Lung (tissue), 12 donors: Measurements from ENCODE around the gene PAPPA2. TPM values are rescaled to one million over a fixed set of nuclear protein-coding genes. Genes with fewer than 3 reads are reported as not detected.

Experiments
- ATAC-seq: fragments of 200-7000 bp; cut with Tn5 transposase; one replicate; pipeline ENCODE4 v1.9.1; 2020; ENCODE audit warnings: moderate number of reproducible peaks; ENCODE audit not compliant: insufficient read depth, low FRiP score
- DNase-seq, 3 donors: peaks; one replicate each; pipeline ENCODE4 v3.0.0-alpha.2; 2013 to 2017
- H3K27ac ChIP-seq, 2 donors: one replicate each; pipeline ENCODE4 v1.5.1; 2013; ENCODE audit warnings: mild to moderate bottlenecking in 2 of 2, moderate library complexity in 2 of 2, control low read depth in 1 of 2, inconsistent platforms in 1 of 2, low read depth in 1 of 2, low read length in 1 of 2
- H3K27me3 ChIP-seq, 3 donors: one replicate each; pipeline ENCODE4 v1.5.1; 2013; ENCODE audit warnings: low read length in 2 of 3; ENCODE audit not compliant: control insufficient read depth in 3 of 3, insufficient read depth in 3 of 3
- H3K36me3 ChIP-seq, 4 donors: one replicate each; pipeline ENCODE4 v1.5.1; 2013; ENCODE audit warnings: low read length in 4 of 4, mild to moderate bottlenecking in 1 of 4, moderate library complexity in 1 of 4; ENCODE audit not compliant: control insufficient read depth in 4 of 4, insufficient read depth in 4 of 4
- H3K4me1 ChIP-seq, 5 donors: one replicate each; pipeline ENCODE4 v1.5.1; 2013; ENCODE audit warnings: low read length in 5 of 5, mild to moderate bottlenecking in 2 of 5, moderate library complexity in 1 of 5; ENCODE audit not compliant: control insufficient read depth in 5 of 5, insufficient read depth in 5 of 5
- H3K4me3 ChIP-seq: one replicate; pipeline ENCODE4 v1.5.1; 2013; ENCODE audit warnings: mild to moderate bottlenecking, control low read depth, moderate library complexity
- H3K9ac ChIP-seq, 2 donors: one replicate each; pipeline ENCODE4 v1.5.1; 2013; ENCODE audit warnings: low read length in 2 of 2, control low read depth in 1 of 2; ENCODE audit not compliant: insufficient read depth in 1 of 2
- H3K9me3 ChIP-seq, 4 donors: one replicate each; pipeline ENCODE4 v1.5.1; 2013; ENCODE audit warnings: low read length in 3 of 4, mild to moderate bottlenecking in 1 of 4, moderate library complexity in 1 of 4; ENCODE audit not compliant: control insufficient read depth in 4 of 4, insufficient read depth in 3 of 4
- WGBS, 2 donors: extraction: QIAGEN DNeasy Blood & Tissue Kit; methylation state at CpG; one replicate each; pipeline ENCODE4 v1.1.7; 2013; 5-methylcytosine and 5-hydroxymethylcytosine counted together
- polyA plus RNA-seq, 2 donors: library from polyadenylated mRNA; stranded (reverse); fragments of 200-250 nt; gene quantifications; one replicate each; pipeline ENCODE4 v1.2.1, GENCODE V29; 2013
- total RNA-seq, 2 donors: library from RNA; depleted of rRNA in 1 of 2; stranded (reverse); fragments of >200 nt in 1 of 2; gene quantifications; one replicate each; pipeline ENCODE4 v1.2.1, GENCODE V29; 2014 to 2021
- TF ChIP-seq, protein P1 (sequence below): IDR thresholded peaks from 2 replicates; pipeline ENCODE4 v1.5.1; 2012; ENCODE audit warnings: mild to moderate bottlenecking; ENCODE audit errors: control extremely low read depth, extremely low read depth
- donor health status: control.
- donor health status: control.
- donor health status: Bipolar disorder and iron deficiency.
- donor health status: healthy.
- donor health status: DM: yes; HTN: yes; CAD: no.

Gene PAPPA2
- total and polyA plus RNA-seq, 4 donors = 0.02 to 0.55 (median 0.32) TPM

DNA sequence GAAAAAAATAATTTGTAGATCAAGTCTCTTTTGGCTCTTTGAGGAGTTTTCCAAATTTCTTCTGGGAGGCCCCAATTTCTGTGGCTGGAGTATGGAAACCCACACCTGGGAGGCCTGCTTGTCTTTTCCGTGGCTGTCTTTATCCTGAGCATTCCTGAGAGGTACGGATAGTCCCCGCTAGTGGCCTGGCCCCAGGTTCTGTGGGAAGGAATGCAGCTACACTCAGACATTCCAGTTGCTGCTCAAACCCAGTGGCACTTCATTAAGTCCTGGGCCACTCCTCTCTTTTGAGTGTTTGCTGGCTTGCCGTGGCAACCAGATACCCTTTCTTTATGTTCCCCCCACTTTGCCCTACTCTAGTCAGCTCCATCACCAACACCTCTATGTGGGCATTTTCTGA is 391.1 kb downstream of the PAPPA2 start:
- peaks cover 0 to 2% (median 0%) of the 10 kb centered on the region in 4 donors for H3K9me3 ChIP-seq
- peaks cover 0 to 3% (median 0%) of the 10 kb centered on the region in 3 donors for H3K27me3 ChIP-seq
- no peak overlapping the region for H3K9ac ChIP-seq
- no peak for ATAC-seq
- H3K4me1 ChIP-seq = peaks cover 0 to 6% (median 3%) of the 10 kb centered on the region in 5 donors
- 64 to 72% methylated on average over 4 of the region's 4 CpGs for WGBS, 2 donors
- TF ChIP-seq, protein P1, sequence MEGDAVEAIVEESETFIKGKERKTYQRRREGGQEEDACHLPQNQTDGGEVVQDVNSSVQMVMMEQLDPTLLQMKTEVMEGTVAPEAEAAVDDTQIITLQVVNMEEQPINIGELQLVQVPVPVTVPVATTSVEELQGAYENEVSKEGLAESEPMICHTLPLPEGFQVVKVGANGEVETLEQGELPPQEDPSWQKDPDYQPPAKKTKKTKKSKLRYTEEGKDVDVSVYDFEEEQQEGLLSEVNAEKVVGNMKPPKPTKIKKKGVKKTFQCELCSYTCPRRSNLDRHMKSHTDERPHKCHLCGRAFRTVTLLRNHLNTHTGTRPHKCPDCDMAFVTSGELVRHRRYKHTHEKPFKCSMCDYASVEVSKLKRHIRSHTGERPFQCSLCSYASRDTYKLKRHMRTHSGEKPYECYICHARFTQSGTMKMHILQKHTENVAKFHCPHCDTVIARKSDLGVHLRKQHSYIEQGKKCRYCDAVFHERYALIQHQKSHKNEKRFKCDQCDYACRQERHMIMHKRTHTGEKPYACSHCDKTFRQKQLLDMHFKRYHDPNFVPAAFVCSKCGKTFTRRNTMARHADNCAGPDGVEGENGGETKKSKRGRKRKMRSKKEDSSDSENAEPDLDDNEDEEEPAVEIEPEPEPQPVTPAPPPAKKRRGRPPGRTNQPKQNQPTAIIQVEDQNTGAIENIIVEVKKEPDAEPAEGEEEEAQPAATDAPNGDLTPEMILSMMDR = no peak
- no peaks in the 10 kb centered on the region for H3K36me3 ChIP-seq
- H3K4me3 ChIP-seq = no peak overlapping the region
- peak; percentile 12 to 21 (median 19) for DNase-seq
- H3K27ac ChIP-seq = no peak overlapping the region

DNA sequence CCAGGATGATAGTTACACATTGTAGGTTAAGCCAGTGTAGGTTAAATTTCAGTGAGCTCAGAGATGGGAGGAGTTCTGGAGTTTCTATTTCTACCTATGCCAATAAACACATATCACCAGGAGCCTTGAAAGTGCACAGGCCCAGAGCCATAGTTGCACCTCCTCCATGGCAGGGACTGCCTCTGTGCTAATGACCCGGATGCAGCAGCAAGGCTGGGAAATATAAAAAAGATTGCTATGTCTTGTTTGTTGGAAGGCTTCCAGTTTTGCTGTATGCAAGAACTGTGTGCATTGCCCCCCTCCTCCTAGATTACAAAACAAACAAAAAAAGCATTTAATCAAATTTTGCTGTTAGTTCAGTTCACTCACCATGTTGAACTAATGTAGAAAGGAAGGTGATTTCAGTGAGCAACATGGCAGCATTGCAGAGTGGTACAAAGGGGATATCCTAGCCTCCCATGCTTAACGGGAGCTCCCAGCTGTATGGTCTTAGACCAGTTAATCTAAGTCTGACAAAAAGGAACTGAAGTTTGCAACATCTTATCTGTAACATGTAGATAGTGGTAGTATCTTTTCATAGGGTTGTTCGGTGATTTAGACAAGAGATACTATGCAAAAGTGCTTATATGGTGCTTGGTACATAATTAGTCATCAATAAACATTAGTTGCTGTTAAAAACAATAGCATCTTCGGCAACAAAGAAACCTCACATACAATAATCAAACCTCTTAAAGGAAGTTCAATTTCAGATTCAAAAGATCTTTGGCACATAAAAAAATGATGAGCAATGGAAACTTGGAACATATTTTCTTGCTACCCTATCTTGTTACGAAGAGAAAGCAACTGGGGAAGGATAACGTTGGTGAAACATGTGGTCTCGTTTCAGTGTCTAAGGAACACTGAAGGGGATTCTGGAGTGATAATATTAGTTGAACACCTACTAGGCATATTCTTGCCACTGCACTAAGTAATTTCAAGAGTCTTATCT is 392.1 kb downstream of the PAPPA2 start:
- peaks cover 0 to 2% (median 0%) of the 10 kb centered on the region in 4 donors for H3K9me3 ChIP-seq
- no peaks in the 10 kb centered on the region for H3K36me3 ChIP-seq
- H3K27me3 ChIP-seq = peaks cover 0 to 3% (median 0%) of the 10 kb centered on the region in 3 donors
- no peak overlapping the region for H3K27ac ChIP-seq
- ATAC-seq = no peak
- TF ChIP-seq, protein P1 = no peak
- no peak overlapping the region for H3K9ac ChIP-seq
- peaks cover 0 to 6% (median 3%) of the 10 kb centered on the region in 5 donors for H3K4me1 ChIP-seq
- H3K4me3 ChIP-seq = no peak overlapping the region
- 79 to 86% methylated on average over 7 of the region's 7 CpGs for WGBS, 2 donors
- peak; percentile 38 to 86 (median 73) for DNase-seq

DNA sequence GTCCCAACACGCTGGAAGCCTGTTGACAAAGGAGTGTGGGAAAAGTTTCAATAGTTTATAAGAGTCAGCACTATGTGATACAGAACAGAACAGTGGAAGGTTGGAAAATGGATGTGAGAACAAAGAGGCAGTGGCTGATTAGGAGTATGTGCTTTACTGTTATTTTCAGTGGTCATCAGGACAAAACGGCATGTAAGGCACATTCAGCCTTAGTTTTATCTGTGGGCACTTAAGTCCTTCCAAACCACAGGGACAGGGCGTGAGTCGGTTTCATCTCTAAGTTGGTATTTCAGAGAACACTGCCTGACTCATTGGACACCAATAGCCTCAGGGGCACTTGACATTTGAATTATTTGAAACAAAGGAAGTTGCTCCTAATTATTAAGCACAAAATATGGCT is 394.7 kb downstream of the PAPPA2 start:
- peaks cover 0 to 6% (median 3%) of the 10 kb centered on the region in 5 donors for H3K4me1 ChIP-seq
- TF ChIP-seq, protein P1 = no peak
- no peaks in the 10 kb centered on the region for H3K36me3 ChIP-seq
- H3K9me3 ChIP-seq = no peaks in the 10 kb centered on the region
- WGBS, 2 donors = 78 to 87% methylated on average over 4 of the region's 4 CpGs
- no peak overlapping the region for H3K4me3 ChIP-seq
- DNase-seq (no peak), ATAC-seq (no peak)
- H3K27me3 ChIP-seq = peaks cover 0 to 3% (median 0%) of the 10 kb centered on the region in 3 donors
- no peak overlapping the region for H3K27ac ChIP-seq
- H3K9ac ChIP-seq = no peak overlapping the region
